Measurements from ENCODE around the gene MEGF10.

MEGF10 gene

GRCh38 chr5:127400539-127400938 is 109.9 kb downstream of the MEGF10 start:
- ATAC-seq (ENCODE audit: insufficient read depth, low read depth) (no peak), DNase-seq (no peak)
- Histone ChIP-seq H4K20me1 (ENCODE audit: insufficient read depth, low read length) (no peaks in the 10 kb centered on the region), H3K27ac (ENCODE audit: low read length) (no peak overlapping the region), H3K36me3 (ENCODE audit: insufficient read depth, low read length) (no peaks in the 10 kb centered on the region), H2AFZ (ENCODE audit: low read depth, low read length) (no peak overlapping the region), H3K4me2 (ENCODE audit: insufficient read depth, low read length) (no peak overlapping the region), H3K9ac (ENCODE audit: low read depth, low read length) (no peak overlapping the region), H3K4me3 (ENCODE audit: low read depth in 1 of 2, low read length in 2 of 2) (no peak overlapping the region), H3K4me1 (ENCODE audit: insufficient read depth, low read length) (no peaks in the 10 kb centered on the region), H3K9me3 (ENCODE audit: insufficient read depth, low read length, severe bottlenecking) (no peaks in the 10 kb centered on the region), H3K27me3 (ENCODE audit: insufficient read depth, low read length, poor library complexity) (peaks cover 4% of the 10 kb centered on the region), H3K79me2 (ENCODE audit: insufficient read depth, low read length) (no peaks in the 10 kb centered on the region)
- no peak for TF ChIP-seq CTCF (IDR thresholded peaks at IDR 0.05; ENCODE audit: borderline replicate concordance, extremely low read depth, low read length, poor library complexity, severe bottlenecking)
- no peak for TF ChIP-seq EZH2 (IDR thresholded peaks at IDR 0.05; ENCODE audit: borderline replicate concordance, low read depth, low read length, severe bottlenecking)

DNA sequence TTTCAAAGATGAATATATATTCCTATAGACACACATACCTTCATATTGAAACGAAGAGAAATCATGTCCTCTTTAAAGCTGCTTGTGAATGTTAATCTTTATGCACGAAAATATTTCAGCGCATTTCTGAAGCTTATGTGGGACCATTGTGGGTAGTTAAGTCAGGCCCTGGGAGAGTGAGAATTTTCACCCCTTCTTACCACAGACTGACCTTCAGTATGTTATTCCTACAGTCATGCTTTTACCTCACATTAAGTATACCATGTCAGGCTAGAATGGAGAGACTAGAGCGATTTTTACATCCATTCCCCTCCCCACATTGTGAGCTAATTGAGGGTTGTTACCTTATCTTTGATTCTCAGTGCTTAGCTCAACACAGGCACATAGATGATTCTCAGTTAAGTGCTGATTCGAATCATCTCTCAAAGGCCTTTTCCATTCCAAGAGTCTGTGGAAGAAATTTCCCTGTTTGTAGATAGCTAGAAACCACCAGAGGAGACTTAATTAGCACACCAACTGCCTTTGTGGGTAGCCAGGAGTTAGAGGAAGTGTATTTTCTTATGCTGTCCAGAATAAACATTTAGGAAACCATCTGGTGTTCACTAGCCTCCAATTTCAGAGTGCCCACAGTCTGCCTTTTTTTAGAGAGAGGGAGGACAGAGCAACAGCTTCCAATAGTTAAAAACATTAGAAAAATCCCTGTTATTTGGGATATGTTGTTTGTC is 110.5 kb downstream of the MEGF10 start:
- Histone ChIP-seq H3K36me3 (ENCODE audit: insufficient read depth, low read length) (no peaks in the 10 kb centered on the region), H3K79me2 (ENCODE audit: insufficient read depth, low read length) (no peaks in the 10 kb centered on the region), H4K20me1 (ENCODE audit: insufficient read depth, low read length) (no peaks in the 10 kb centered on the region), H3K4me3 (ENCODE audit: low read depth in 1 of 2, low read length in 2 of 2) (no peak overlapping the region), H2AFZ (ENCODE audit: low read depth, low read length) (no peak overlapping the region), H3K27me3 (ENCODE audit: insufficient read depth, low read length, poor library complexity) (peaks cover 8% of the 10 kb centered on the region), H3K9me3 (ENCODE audit: insufficient read depth, low read length, severe bottlenecking) (no peaks in the 10 kb centered on the region), H3K4me1 (ENCODE audit: insufficient read depth, low read length) (no peaks in the 10 kb centered on the region), H3K27ac (ENCODE audit: low read length) (no peak overlapping the region), H3K9ac (ENCODE audit: low read depth, low read length) (no peak overlapping the region), H3K4me2 (ENCODE audit: insufficient read depth, low read length) (no peak overlapping the region)
- ATAC-seq (ENCODE audit: insufficient read depth, low read depth) (no peak), DNase-seq (no peak)
- TF ChIP-seq CTCF (IDR thresholded peaks at IDR 0.05; ENCODE audit: borderline replicate concordance, extremely low read depth, low read length, poor library complexity, severe bottlenecking): no peak
- no peak for TF ChIP-seq EZH2 (IDR thresholded peaks at IDR 0.05; ENCODE audit: borderline replicate concordance, low read depth, low read length, severe bottlenecking)

- TF ChIP-seq CTCF (IDR thresholded peaks at IDR 0.05; ENCODE audit: borderline replicate concordance, extremely low read depth, low read length, poor library complexity, severe bottlenecking): no peak
- no peak for TF ChIP-seq EZH2 (IDR thresholded peaks at IDR 0.05; ENCODE audit: borderline replicate concordance, low read depth, low read length, severe bottlenecking)
Observed at GRCh38 chr5:127402361-127402760, 111.8 kb downstream of the MEGF10 start.

More at GRCh38 chr5:127402361-127402760, 111.8 kb downstream of the MEGF10 start:
- ATAC-seq (ENCODE audit: insufficient read depth, low read depth) (no peak), DNase-seq (no peak)
- no peaks in the 10 kb centered on the region for H3K36me3 ChIP-seq (ENCODE audit: insufficient read depth, low read length)
- H4K20me1 ChIP-seq (ENCODE audit: insufficient read depth, low read length): no peaks in the 10 kb centered on the region
- H2AFZ ChIP-seq (ENCODE audit: low read depth, low read length): no peak overlapping the region
- H3K9me3 ChIP-seq (ENCODE audit: insufficient read depth, low read length, severe bottlenecking): no peaks in the 10 kb centered on the region
- no peak overlapping the region for H3K4me2 ChIP-seq (ENCODE audit: insufficient read depth, low read length)
- H3K27me3 ChIP-seq (ENCODE audit: insufficient read depth, low read length, poor library complexity): peaks cover 10% of the 10 kb centered on the region
- H3K4me1 ChIP-seq (ENCODE audit: insufficient read depth, low read length): no peaks in the 10 kb centered on the region
- H3K4me3 ChIP-seq (ENCODE audit: low read depth in 1 of 2, low read length in 2 of 2): no peak overlapping the region
- H3K9ac ChIP-seq (ENCODE audit: low read depth, low read length): no peak overlapping the region
- H3K27ac ChIP-seq (ENCODE audit: low read length): no peak overlapping the region
- no peaks in the 10 kb centered on the region for H3K79me2 ChIP-seq (ENCODE audit: insufficient read depth, low read length)
